B cell (primary cell): ENCODE measurements around the gene CD226. TPM values are rescaled to one million over a fixed set of nuclear protein-coding genes. Genes with fewer than 3 reads are reported as not detected.

Experiments
- ATAC-seq: fragments of 200-7000 bp; cut with Tn5 transposase; one replicate; pipeline ENCODE4 v1.10.0; 2021; ENCODE audit warnings: low read depth, mild to moderate bottlenecking, moderate number of reproducible peaks, moderate library complexity
- CTCF ChIA-PET: fragments of 350-600 bp; sonication (Branson Sonifier 250); formaldehyde crosslinking; loops from one replicate; lab custom pipeline; 2021; ENCODE audit warnings: antibody characterized with exemption, inconsistent platforms; lab: Charles Lee
- POLR2A ChIA-PET: fragments of 350-600 bp; sonication (Branson Sonifier 250); formaldehyde crosslinking; loops from one replicate; lab custom pipeline; 2021; ENCODE audit warnings: antibody characterized with exemption; lab: Charles Lee
- DNase-seq: peaks from one replicate; pipeline ENCODE4 v3.0.0; 2013
- H2AFZ ChIP-seq: 2 replicates; pipeline ENCODE4 v1.6.1; 2012; ENCODE audit warnings: mild to moderate bottlenecking, low read depth, low read length; ENCODE audit not compliant: insufficient read depth, poor library complexity, severe bottlenecking
- H3K27ac ChIP-seq, 2 donors: 1 replicate in 1 of 2; 2 replicates in 1 of 2; pipeline ENCODE4 v1.5.1; 2012 to 2013; ENCODE audit warnings: low read length in 2 of 2, mild to moderate bottlenecking in 2 of 2, moderate library complexity in 1 of 2
- H3K27me3 ChIP-seq, 4 experiments: fragments of 200-600 bp in 1 of 4; sonication (generic) in 1 of 4; replicated peaks in 1 of 4; 1 replicate in 2 of 4; 2 replicates in 2 of 4; pipeline versions ENCODE4 v1.6.1 to v1.7.0; 2013 to 2016; ENCODE audit warnings: low read length in 3 of 4, mild to moderate bottlenecking in 2 of 4, mixed read lengths in 1 of 4, moderate library complexity in 1 of 4; ENCODE audit not compliant: insufficient read depth in 4 of 4, control insufficient read depth in 3 of 4; ENCODE audit errors: control extremely low read depth in 1 of 4
- H3K36me3 ChIP-seq, 2 experiments: replicated peaks in 1 of 2; 1 replicate in 1 of 2; 2 replicates in 1 of 2; pipeline versions ENCODE4 v1.6.1 to v1.7.1; 2013; ENCODE audit warnings: low read length in 1 of 2; ENCODE audit not compliant: insufficient read depth in 2 of 2, control insufficient read depth in 1 of 2; ENCODE audit errors: control extremely low read depth in 1 of 2, extremely low read depth in 1 of 2
- H3K4me1 ChIP-seq, 2 donors: fragments of 200-600 bp in 1 of 2; sonication (generic) in 1 of 2; 1 replicate in 1 of 2; 2 replicates in 1 of 2; pipeline versions ENCODE4 v1.5.1 to v1.6.1; 2013 to 2017; ENCODE audit warnings: low read length in 2 of 2; ENCODE audit not compliant: control insufficient read depth in 2 of 2, insufficient read depth in 2 of 2
- H3K4me2 ChIP-seq: replicated peaks from 2 replicates; pipeline ENCODE3; 2012; ENCODE audit warnings: mild to moderate bottlenecking, low read depth, low read length; ENCODE audit not compliant: poor library complexity, severe bottlenecking
- H3K4me3 ChIP-seq, 5 experiments: fragments of 200-600 bp in 1 of 5; sonication (generic) in 1 of 5; 1 replicate in 3 of 5; 2 replicates in 2 of 5; pipeline versions ENCODE4 v1.5.1 to v1.7.0; 2011 to 2016; ENCODE audit warnings: low read length in 4 of 5, mild to moderate bottlenecking in 4 of 5, low read depth in 2 of 5, control low read depth in 1 of 5, moderate library complexity in 1 of 5; ENCODE audit not compliant: insufficient read depth in 1 of 5; ENCODE audit errors: control extremely low read depth in 1 of 5, extremely low read depth in 1 of 5
- H3K79me2 ChIP-seq: fragments of 200-600 bp; sonication (generic); one replicate; pipeline ENCODE4 v1.6.0; 2016; ENCODE audit warnings: low read length; ENCODE audit not compliant: control insufficient read depth, insufficient read depth
- H3K9ac ChIP-seq: fragments of 200-600 bp; sonication (generic); 2 replicates; pipeline ENCODE4 v1.6.1; 2017; ENCODE audit warnings: mild to moderate bottlenecking, low read length, moderate library complexity
- H3K9me3 ChIP-seq, 3 donors: one replicate each; pipeline versions ENCODE4 v1.6.1 to v1.7.1; 2013; ENCODE audit warnings: low read length in 2 of 3; ENCODE audit not compliant: control insufficient read depth in 2 of 3, insufficient read depth in 1 of 3; ENCODE audit errors: control extremely low read depth in 1 of 3
- H4K20me1 ChIP-seq: 2 replicates; pipeline ENCODE4 v1.6.0; 2012; ENCODE audit warnings: mild to moderate bottlenecking, low read length; ENCODE audit not compliant: insufficient read depth, control insufficient read depth, poor library complexity, severe bottlenecking
- H3K27ac Mint-ChIP-seq: one replicate; pipeline ENCODE4 v1.8.0; 2021; ENCODE audit warnings: mixed read lengths
- H3K27me3 Mint-ChIP-seq: one replicate; pipeline ENCODE4 v1.8.0; 2021; ENCODE audit warnings: mixed read lengths
- H3K4me1 Mint-ChIP-seq: one replicate; pipeline ENCODE4 v1.8.0; 2021; ENCODE audit warnings: mixed read lengths
- H3K4me3 Mint-ChIP-seq: one replicate; pipeline ENCODE4 v1.8.0; 2021; ENCODE audit warnings: mixed read lengths
- H3K9me3 Mint-ChIP-seq: one replicate; pipeline ENCODE4 v1.8.0; 2022; ENCODE audit warnings: mixed read lengths; ENCODE audit not compliant: insufficient read depth
- CTCF ChIP-seq: fragments of 200-600 bp; IDR thresholded peaks from one replicate; pipeline ENCODE4 v1.8.0; 2022; ENCODE audit warnings: antibody characterized with exemption, mild to moderate bottlenecking
- EZH2 ChIP-seq: IDR thresholded peaks from 2 replicates; pipeline ENCODE4 v1.6.1; 2012; ENCODE audit warnings: borderline replicate concordance, low read depth, mild to moderate bottlenecking, moderate library complexity, low read length; ENCODE audit not compliant: insufficient read depth, poor library complexity, severe bottlenecking
- WGBS: methylation state at CpG from one replicate; pipeline ENCODE4 v1.1.5; 2013; ENCODE audit warnings: missing lambda C conversion rate; ENCODE audit not compliant: insufficient coverage; 5-methylcytosine and 5-hydroxymethylcytosine counted together
- intact Hi-C: fragments of 100-400 bp; cut with micrococcal nuclease; formaldehyde crosslinking; loops from one replicate; pipeline ENCODE4 v1.10.0; 2022
- polyA plus RNA-seq: library from polyadenylated mRNA; depleted of rRNA; stranded (reverse); fragments of >200 nt; gene quantifications from 2 replicates; pipeline ENCODE4 v1.2.3, GENCODE V29; 2012
- total RNA-seq, 2 donors: library from RNA; stranded (reverse); fragments of 120-200 nt in 1 of 2; gene quantifications; 1 replicate in 1 of 2; 2 replicates in 1 of 2; pipeline versions ENCODE4 v1.2.3 to v1.2.4, GENCODE V29; 2013 to 2022

Gene CD226
- total and polyA plus RNA-seq, 2 donors (not counting 1 experiment from before 2014, with no cell fraction given): 0.78 to 2.6 TPM

- no peak overlapping the region for H3K27ac Mint-ChIP-seq
- H3K4me1 ChIP-seq: no peaks in the 10 kb centered on the region
- H3K9me3 ChIP-seq: peaks cover 0 to 18% (median 17%) of the 10 kb centered on the region in 3 donors
- no peak for TF ChIP-seq CTCF
- TF ChIP-seq EZH2: no peak
- ChIA-PET POLR2A (no interaction called here), CTCF (no interaction called here)
- no peak overlapping the region for H3K4me3 ChIP-seq
- no peaks in the 10 kb centered on the region for H4K20me1 ChIP-seq
- H3K27me3 Mint-ChIP-seq: no peaks in the 10 kb centered on the region
- H3K9me3 Mint-ChIP-seq: peaks cover 19% of the 10 kb centered on the region
- intact Hi-C loops: no loop called here
- DNase-seq (no peak), ATAC-seq (no peak)
- H3K4me3 Mint-ChIP-seq: no peak overlapping the region
- H3K36me3 ChIP-seq: peaks cover 0 to 2% of the 10 kb centered on the region in 2 experiments
- WGBS: no CpG with 5 or more reads among the region's 1 CpG
- H3K4me1 Mint-ChIP-seq: no peaks in the 10 kb centered on the region
- H3K27ac ChIP-seq: no peak overlapping the region
- no peak overlapping the region for H3K9ac ChIP-seq
- H2AFZ ChIP-seq: no peak overlapping the region
- no peak overlapping the region for H3K4me2 ChIP-seq
- no peaks in the 10 kb centered on the region for H3K27me3 ChIP-seq
- H3K79me2 ChIP-seq: no peaks in the 10 kb centered on the region
These were observed 40.2 kb upstream of the CD226 start for GRCh38 chr18:69987870-69988269.

- no peak overlapping the region for H3K4me3 ChIP-seq
- H3K4me2 ChIP-seq: no peak overlapping the region
- 97% methylated on average over 4 of the region's 4 CpGs for WGBS
- ATAC-seq (no peak), DNase-seq (no peak)
- no peak overlapping the region for H3K27ac ChIP-seq
- Mint-ChIP-seq H3K4me1 (peaks cover 3% of the 10 kb centered on the region), H3K9me3 (peaks cover 10% of the 10 kb centered on the region), H3K27me3 (no peaks in the 10 kb centered on the region), H3K4me3 (no peak overlapping the region), H3K27ac (no peak overlapping the region)
- H4K20me1 ChIP-seq: no peaks in the 10 kb centered on the region
- H3K9me3 ChIP-seq: peaks cover 0 to 18% (median 11%) of the 10 kb centered on the region in 3 donors
- no peak overlapping the region for H2AFZ ChIP-seq
- ChIA-PET POLR2A (no interaction called here), CTCF (no interaction called here)
- intact Hi-C loops: no loop called here
- no peaks in the 10 kb centered on the region for H3K79me2 ChIP-seq
- TF ChIP-seq CTCF: no peak
- TF ChIP-seq EZH2: no peak
- H3K4me1 ChIP-seq: no peaks in the 10 kb centered on the region
- H3K9ac ChIP-seq: no peak overlapping the region
- peaks cover 0 to 2% of the 10 kb centered on the region in 2 experiments for H3K36me3 ChIP-seq
- H3K27me3 ChIP-seq: no peaks in the 10 kb centered on the region
These were observed 37.6 kb upstream of the CD226 start for GRCh38 chr18:69985239-69985638.
